ENCODE results near the gene RILP.

- TF ChIP-seq CTCF (IDR thresholded peaks at IDR 0.05) (no peak), POLR2AphosphoS5 (IDR thresholded peaks at IDR 0.05) (no peak), POLR2A (IDR thresholded peaks at IDR 0.05; ENCODE audit: low read depth) (no peak), EP300 (IDR thresholded peaks at IDR 0.05) (no peak)
These were observed 41.7 kb downstream of the RILP start for GRCh38 chr17:1607971-1608320.

Measured in esophagus muscularis mucosa (tissue), 4 donors.